Trophoblast cell (in vitro differentiated cells and primary cell): ENCODE results near the gene PPP1R13B.

Experiments
- DNase-seq, 2 donors: peaks; one replicate each; pipeline ENCODE4 v3.0.0-alpha.2; 2016
- H2AFZ ChIP-seq: 2 replicates; pipeline ENCODE4 v1.6.1; 2013; ENCODE audit warnings: low read length, moderate library complexity, mild to moderate bottlenecking; ENCODE audit not compliant: insufficient read depth, poor library complexity
- H2AK5ac ChIP-seq: 2 replicates; pipeline ENCODE4 v1.6.1; 2013; ENCODE audit warnings: mild to moderate bottlenecking, low read length
- H2BK120ac ChIP-seq: 2 replicates; pipeline ENCODE4 v1.6.1; 2013; ENCODE audit warnings: low read length, mild to moderate bottlenecking, moderate library complexity; ENCODE audit not compliant: insufficient read depth, poor library complexity
- H2BK12ac ChIP-seq: 2 replicates; pipeline ENCODE4 v1.6.1; 2013; ENCODE audit warnings: mild to moderate bottlenecking, low read length, moderate library complexity
- H2BK5ac ChIP-seq: 2 replicates; pipeline ENCODE4 v1.6.1; 2013; ENCODE audit warnings: low read length, low read depth, moderate library complexity, mild to moderate bottlenecking; ENCODE audit not compliant: poor library complexity
- H3K14ac ChIP-seq: 2 replicates; pipeline ENCODE4 v1.6.1; 2013; ENCODE audit warnings: mild to moderate bottlenecking, low read length
- H3K18ac ChIP-seq: 2 replicates; pipeline ENCODE4 v1.6.1; 2013; ENCODE audit warnings: mild to moderate bottlenecking, low read length
- H3K23ac ChIP-seq: 2 replicates; pipeline ENCODE4 v1.6.1; 2013; ENCODE audit warnings: low read length
- H3K27ac ChIP-seq: 2 replicates; pipeline ENCODE4 v1.5.1; 2013; ENCODE audit warnings: low read depth, mild to moderate bottlenecking, inconsistent platforms, low read length, moderate library complexity
- H3K27me3 ChIP-seq: 2 replicates; pipeline ENCODE4 v1.6.1; 2013; ENCODE audit warnings: inconsistent platforms, mild to moderate bottlenecking, low read length, moderate library complexity; ENCODE audit not compliant: insufficient read depth
- H3K36me3 ChIP-seq, 2 experiments: 1 replicate in 1 of 2; 2 replicates in 1 of 2; pipeline ENCODE4 v1.6.1; 2013; ENCODE audit warnings: low read length in 2 of 2, mild to moderate bottlenecking in 2 of 2, moderate library complexity in 1 of 2; ENCODE audit not compliant: insufficient read depth in 2 of 2, control insufficient read depth in 1 of 2
- H3K4ac ChIP-seq: 2 replicates; pipeline ENCODE4 v1.6.1; 2013; ENCODE audit warnings: low read depth, mild to moderate bottlenecking, low read length, moderate library complexity
- H3K4me1 ChIP-seq, 2 experiments: 1 replicate in 1 of 2; 2 replicates in 1 of 2; pipeline ENCODE4 v1.6.1; 2013; ENCODE audit warnings: low read length in 2 of 2, mild to moderate bottlenecking in 2 of 2, moderate library complexity in 1 of 2; ENCODE audit not compliant: insufficient read depth in 2 of 2, control insufficient read depth in 1 of 2
- H3K4me2 ChIP-seq: 2 replicates; pipeline ENCODE4 v1.6.1; 2013; ENCODE audit warnings: inconsistent platforms, mild to moderate bottlenecking, low read length, moderate library complexity
- H3K4me3 ChIP-seq: 2 replicates; pipeline ENCODE4 v1.5.1; 2013; ENCODE audit warnings: mild to moderate bottlenecking, low read depth, low read length, inconsistent platforms
- H3K79me1 ChIP-seq: one replicate; pipeline ENCODE4 v1.6.1; 2013; ENCODE audit warnings: low read length
- H3K79me2 ChIP-seq: 2 replicates; pipeline ENCODE4 v1.6.1; 2013; ENCODE audit warnings: low read length, mild to moderate bottlenecking; ENCODE audit not compliant: control insufficient read depth, insufficient read depth, poor library complexity
- H3K9ac ChIP-seq: 2 replicates; pipeline ENCODE4 v1.6.1; 2013; ENCODE audit warnings: mild to moderate bottlenecking, low read length
- H3K9me3 ChIP-seq: 2 replicates; pipeline ENCODE4 v1.6.1; 2013; ENCODE audit warnings: low read depth, mild to moderate bottlenecking, control low read depth, inconsistent platforms, low read length; ENCODE audit not compliant: insufficient read depth
- H4K12ac ChIP-seq: 2 replicates; pipeline ENCODE4 v1.6.1; 2013; ENCODE audit warnings: low read depth, mild to moderate bottlenecking, low read length, moderate library complexity
- H4K8ac ChIP-seq: 2 replicates; pipeline ENCODE4 v1.6.1; 2013; ENCODE audit warnings: low read depth, mild to moderate bottlenecking, low read length, moderate library complexity
- H4K91ac ChIP-seq: one replicate; pipeline ENCODE4 v1.6.1; 2013; ENCODE audit warnings: low read depth, mild to moderate bottlenecking, low read length, moderate library complexity
- WGBS: extraction: QIAGEN DNeasy Blood & Tissue Kit; methylation state at CpG from one replicate; pipeline ENCODE4 v1.1.7; 2013; ENCODE audit warnings: missing lambda C conversion rate; ENCODE audit not compliant: insufficient read length, insufficient coverage; ENCODE audit errors: extremely low coverage; 5-methylcytosine and 5-hydroxymethylcytosine counted together

PPP1R13B gene

GRCh38 chr14:103869406-103870143 is 22.2 kb upstream of the PPP1R13B start:
- Histone ChIP-seq H3K27me3 (no peaks in the 10 kb centered on the region), H3K18ac (no peak overlapping the region), H3K4ac (no peak overlapping the region), H3K27ac (no peak overlapping the region), H3K4me2 (no peak overlapping the region), H3K79me2 (no peaks in the 10 kb centered on the region), H3K23ac (no peak overlapping the region), H3K4me3 (no peak overlapping the region), H2BK12ac (no peak overlapping the region), H3K4me1 (peaks cover 10 to 14% of the 10 kb centered on the region in 2 experiments), H3K36me3 (no peaks in the 10 kb centered on the region), H3K9me3 (no peaks in the 10 kb centered on the region), H2BK120ac (no peak overlapping the region), H4K91ac (no peak overlapping the region), H2AFZ (no peak overlapping the region), H4K8ac (no peak overlapping the region), H3K14ac (no peak overlapping the region), H3K9ac (no peak overlapping the region), H3K79me1 (no peaks in the 10 kb centered on the region), H4K12ac (no peak overlapping the region), H2AK5ac (no peak overlapping the region), H2BK5ac (no peak overlapping the region)
- DNase-seq = no peak
- no CpG with 5 or more reads among the region's 14 CpGs for WGBS

GRCh38 chr14:103868242-103868897 is 21.0 kb upstream of the PPP1R13B start:
- no peak overlapping the region for H2BK5ac ChIP-seq
- no peak overlapping the region for H3K4me3 ChIP-seq
- H3K14ac ChIP-seq = no peak overlapping the region
- H3K4me1 ChIP-seq = peaks cover 10 to 14% of the 10 kb centered on the region in 2 experiments
- H4K12ac ChIP-seq = no peak overlapping the region
- H3K79me1 ChIP-seq = no peaks in the 10 kb centered on the region
- no peaks in the 10 kb centered on the region for H3K27me3 ChIP-seq
- H3K36me3 ChIP-seq = no peaks in the 10 kb centered on the region
- WGBS = no CpG with 5 or more reads among the region's 10 CpGs
- DNase-seq = peak; percentile 54 to 55
- H3K9me3 ChIP-seq = no peaks in the 10 kb centered on the region
- H3K23ac ChIP-seq = no peak overlapping the region
- no peak overlapping the region for H3K9ac ChIP-seq
- H3K18ac ChIP-seq = no peak overlapping the region
- H3K79me2 ChIP-seq = no peaks in the 10 kb centered on the region
- H2AFZ ChIP-seq = no peak overlapping the region
- no peak overlapping the region for H4K8ac ChIP-seq
- no peak overlapping the region for H3K27ac ChIP-seq
- no peak overlapping the region for H3K4me2 ChIP-seq
- H2BK120ac ChIP-seq = no peak overlapping the region
- no peak overlapping the region for H3K4ac ChIP-seq
- H2AK5ac ChIP-seq = no peak overlapping the region
- no peak overlapping the region for H4K91ac ChIP-seq
- no peak overlapping the region for H2BK12ac ChIP-seq

- H3K79me1 ChIP-seq = no peaks in the 10 kb centered on the region
- H2AFZ ChIP-seq = no peak overlapping the region
- no peak overlapping the region for H2BK5ac ChIP-seq
- H3K14ac ChIP-seq = no peak overlapping the region
- no peak overlapping the region for H3K4me3 ChIP-seq
- no peaks in the 10 kb centered on the region for H3K79me2 ChIP-seq
- WGBS = no CpG with 5 or more reads among the region's 10 CpGs
- H3K4me2 ChIP-seq = no peak overlapping the region
- H3K9me3 ChIP-seq = no peaks in the 10 kb centered on the region
- no peak overlapping the region for H4K12ac ChIP-seq
- no peak overlapping the region for H2BK12ac ChIP-seq
- no peak overlapping the region for H3K4ac ChIP-seq
- no peak overlapping the region for H3K18ac ChIP-seq
- no peak overlapping the region for H3K23ac ChIP-seq
- no peak overlapping the region for H3K27ac ChIP-seq
- no peaks in the 10 kb centered on the region for H3K27me3 ChIP-seq
- no peaks in the 10 kb centered on the region for H3K36me3 ChIP-seq
- no peak overlapping the region for H2BK120ac ChIP-seq
- DNase-seq = no peak
- H2AK5ac ChIP-seq = no peak overlapping the region
- no peak overlapping the region for H4K8ac ChIP-seq
- H3K4me1 ChIP-seq = peaks cover 10 to 14% of the 10 kb centered on the region in 2 experiments
- H3K9ac ChIP-seq = no peak overlapping the region
- no peak overlapping the region for H4K91ac ChIP-seq
These were observed 20.2 kb upstream of the PPP1R13B start for GRCh38 chr14:103867523-103867953.

GRCh38 chr14:103867020-103867419 is 19.6 kb upstream of the PPP1R13B start:
- WGBS = no CpG with 5 or more reads among the region's 10 CpGs

More at GRCh38 chr14:103867020-103867419, 19.6 kb upstream of the PPP1R13B start:
- Histone ChIP-seq H3K4me3 (no peak overlapping the region), H4K12ac (no peak overlapping the region), H3K4me2 (no peak overlapping the region), H3K23ac (no peak overlapping the region), H2BK5ac (no peak overlapping the region), H2BK120ac (no peak overlapping the region), H3K36me3 (no peaks in the 10 kb centered on the region), H2BK12ac (no peak overlapping the region), H4K91ac (no peak overlapping the region), H2AK5ac (no peak overlapping the region), H3K14ac (no peak overlapping the region), H3K79me1 (no peaks in the 10 kb centered on the region), H3K9ac (no peak overlapping the region), H4K8ac (no peak overlapping the region), H2AFZ (no peak overlapping the region), H3K18ac (no peak overlapping the region), H3K9me3 (no peaks in the 10 kb centered on the region), H3K4ac (no peak overlapping the region), H3K27me3 (no peaks in the 10 kb centered on the region), H3K4me1 (peaks cover 5 to 10% of the 10 kb centered on the region in 2 experiments), H3K79me2 (no peaks in the 10 kb centered on the region), H3K27ac (no peak overlapping the region)
- no peak for DNase-seq
